Tibial nerve (tissue), 4 donors: ENCODE results near the gene HOXD10. TPM values are rescaled to one million over a fixed set of nuclear protein-coding genes. Genes with fewer than 3 reads are reported as not detected.

ENCODE experiments used
- DNase-seq, 2 donors: peaks; one replicate each; pipeline ENCODE4 v3.0.0-alpha.2; 2019; ENCODE audit warnings: low spot score in 2 of 2
- H3K27ac ChIP-seq, 4 donors: fragments of 200-600 bp; sonication (generic) in 3 of 4; one replicate each; pipeline ENCODE4 v1.5.1; 2017 to 2019; ENCODE audit warnings: mild to moderate bottlenecking in 1 of 4
- H3K27me3 ChIP-seq, 2 donors: fragments of 200-600 bp; sonication (generic) in 1 of 2; one replicate each; pipeline versions ENCODE4 v1.5.1 to v1.6.0; 2017 to 2019
- H3K36me3 ChIP-seq, 3 donors: fragments of 200-600 bp; sonication (generic); one replicate each; pipeline ENCODE4 v1.5.1; 2018 to 2019
- H3K4me1 ChIP-seq, 4 donors: fragments of 200-600 bp; sonication (generic) in 3 of 4; one replicate each; pipeline ENCODE4 v1.5.1; 2017 to 2019
- H3K4me3 ChIP-seq, 4 donors: fragments of 200-600 bp; sonication (generic) in 3 of 4; one replicate each; pipeline ENCODE4 v1.5.1; 2017 to 2019; ENCODE audit warnings: mild to moderate bottlenecking in 1 of 4, moderate library complexity in 1 of 4
- H3K9me3 ChIP-seq, 4 donors: fragments of 200-600 bp; sonication (generic) in 3 of 4; one replicate each; pipeline ENCODE4 v1.5.1; 2017 to 2019
- CTCF ChIP-seq, 5 experiments: fragments of 200-600 bp in 3 of 5; fragments of 450-650 bp in 2 of 5; sonication (generic) in 3 of 5; IDR thresholded peaks; one replicate each; pipeline ENCODE4 v1.5.1; 2016 to 2019; ENCODE audit warnings: antibody characterized with exemption in 5 of 5, mild to moderate bottlenecking in 3 of 5, moderate library complexity in 2 of 5
- EP300 ChIP-seq, 2 donors: sonication (generic); formaldehyde crosslinking; IDR thresholded peaks; one replicate each; pipeline ENCODE4 v1.6.1; 2017; ENCODE audit warnings: antibody characterized with exemption in 2 of 2, mild to moderate bottlenecking in 1 of 2
- POLR2A ChIP-seq, 2 donors: fragments of 450-650 bp; IDR thresholded peaks; one replicate each; pipeline ENCODE4 v1.6.1; 2017; ENCODE audit warnings: antibody characterized with exemption in 2 of 2, mild to moderate bottlenecking in 2 of 2, moderate library complexity in 2 of 2
- WGBS, 2 donors: methylation state at CpG; one replicate each; pipeline ENCODE4 v1.1.5; 2018; 5-methylcytosine and 5-hydroxymethylcytosine counted together
- total RNA-seq, 4 donors: library from RNA; depleted of rRNA; stranded (reverse); fragments of >200 nt; gene quantifications; one replicate each; pipeline ENCODE4 v1.1.0, GENCODE V29; 2016

The HOXD10 gene
- total RNA-seq, 4 donors from 2014 or later = 0.39 to 2.1 (median 1.1) TPM

- Histone ChIP-seq H3K36me3 (peaks cover 0 to 30% (median 0%) of the 10 kb centered on the region in 3 donors), H3K4me1 (peaks cover 0 to 34% (median 9%) of the 10 kb centered on the region in 4 donors), H3K9me3 (no peaks in the 10 kb centered on the region), H3K27me3 (peaks cover 3 to 92% of the 10 kb centered on the region in 2 donors), H3K4me3 (no peak overlapping the region), H3K27ac (no peak overlapping the region)
- no peak for TF ChIP-seq CTCF (IDR thresholded peaks at IDR 0.05)
- TF ChIP-seq EP300 (IDR thresholded peaks at IDR 0.05) = no peak
- TF ChIP-seq POLR2A (IDR thresholded peaks at IDR 0.05) = no peak
- WGBS, 2 donors = 81 to 88% methylated on average over 8 of the region's 8 CpGs
- no peak for DNase-seq
These were observed 39.8 kb downstream of the HOXD10 start for GRCh38 chr2:176156301-176156806.

GRCh38 chr2:176156807-176157498, 40.4 kb downstream of the HOXD10 start, which contains the start of gene HOXD3:
TSS of gene HOXD3 (plus strand) at chr2:176157307. CDS start at chr2:176169115, 11,808 bp downstream.
- TF ChIP-seq POLR2A (IDR thresholded peaks at IDR 0.05) = no peak
- TF ChIP-seq EP300 (IDR thresholded peaks at IDR 0.05) = no peak
- peak within 1 kb of the TSS in 2 of 4 donors; percentile 16 to 21 for H3K4me3 ChIP-seq
- peaks cover 0 to 27% (median 0%) of the 10 kb centered on the region in 3 donors for H3K36me3 ChIP-seq
- WGBS, 2 donors = 25 to 41% methylated on average over 48 of the region's 48 CpGs
- H3K9me3 ChIP-seq = no peaks in the 10 kb centered on the region
- peaks cover 0 to 38% (median 9%) of the 10 kb centered on the region in 4 donors for H3K4me1 ChIP-seq
- H3K27me3 ChIP-seq = peaks cover 3 to 92% of the 10 kb centered on the region in 2 donors
- H3K27ac ChIP-seq = no peak within 1 kb of the TSS
- DNase-seq = no peak

- Histone ChIP-seq H3K4me3 (peak overlapping the region in 2 of 4 donors; percentile 16 to 21), H3K27me3 (peaks cover 3 to 92% of the 10 kb centered on the region in 2 donors), H3K27ac (no peak overlapping the region), H3K9me3 (no peaks in the 10 kb centered on the region), H3K36me3 (peaks cover 0 to 22% (median 0%) of the 10 kb centered on the region in 3 donors), H3K4me1 (peaks cover 0 to 41% (median 9%) of the 10 kb centered on the region in 4 donors)
- DNase-seq = no peak
- no peak for TF ChIP-seq EP300 (IDR thresholded peaks at IDR 0.05)
- no peak for TF ChIP-seq CTCF (IDR thresholded peaks at IDR 0.05)
- no peak for TF ChIP-seq POLR2A (IDR thresholded peaks at IDR 0.05)
- 46 to 55% methylated on average over 43 of the region's 43 CpGs for WGBS, 2 donors
These were observed 41.1 kb downstream of the HOXD10 start for GRCh38 chr2:176157499-176158185.

GRCh38 chr2:176158186-176158591, 41.6 kb downstream of the HOXD10 start:
- peaks cover 0 to 44% (median 9%) of the 10 kb centered on the region in 4 donors for H3K4me1 ChIP-seq
- peaks cover 0 to 16% (median 0%) of the 10 kb centered on the region in 3 donors for H3K36me3 ChIP-seq
- peaks cover 3 to 92% of the 10 kb centered on the region in 2 donors for H3K27me3 ChIP-seq
- WGBS, 2 donors = 66 to 69% methylated on average over 22 of the region's 22 CpGs
- H3K9me3 ChIP-seq = no peaks in the 10 kb centered on the region
- no peak overlapping the region for H3K27ac ChIP-seq
- H3K4me3 ChIP-seq = no peak overlapping the region
- TF ChIP-seq POLR2A (IDR thresholded peaks at IDR 0.05) (no peak), CTCF (IDR thresholded peaks at IDR 0.05) (no peak), EP300 (IDR thresholded peaks at IDR 0.05) (no peak)
- no peak for DNase-seq

GRCh38 chr2:176158855-176159662, 42.5 kb downstream of the HOXD10 start:
- H3K27me3 ChIP-seq = peaks cover 3 to 97% of the 10 kb centered on the region in 2 donors
- no peak overlapping the region for H3K4me3 ChIP-seq
- no peak for DNase-seq
- TF ChIP-seq CTCF (IDR thresholded peaks at IDR 0.05) (no peak), EP300 (IDR thresholded peaks at IDR 0.05) (no peak), POLR2A (IDR thresholded peaks at IDR 0.05) (no peak)
- peaks cover 0 to 9% (median 0%) of the 10 kb centered on the region in 3 donors for H3K36me3 ChIP-seq
- H3K27ac ChIP-seq = no peak overlapping the region
- H3K9me3 ChIP-seq = peaks cover 0 to 4% (median 0%) of the 10 kb centered on the region in 4 donors
- 59 to 63% methylated on average over 32 to 34 of the region's 39 CpGs for WGBS, 2 donors
- H3K4me1 ChIP-seq = peaks cover 0 to 44% (median 9%) of the 10 kb centered on the region in 4 donors
